Neural progenitor cell (in vitro differentiated cells): ENCODE measurements around the gene CDSN. TPM values are rescaled to one million over a fixed set of nuclear protein-coding genes. Genes with fewer than 3 reads are reported as not detected.

ENCODE experiments used
- DNase-seq: peaks from one replicate; pipeline ENCODE4 v3.0.0-alpha.2; 2016; ENCODE audit warnings: low spot score
- H2AFZ ChIP-seq: fragments of 200-600 bp; sonication (generic); replicated peaks from 2 replicates; pipeline ENCODE4 v1.6.1; 2016; ENCODE audit warnings: antibody characterized with exemption
- H3F3A ChIP-seq: fragments of 200-600 bp; sonication (generic); 2 replicates; pipeline ENCODE4 v1.6.1; 2016; ENCODE audit warnings: antibody characterized with exemption, low read depth
- H3K27ac ChIP-seq: fragments of 200-600 bp; sonication (generic); 2 replicates; pipeline ENCODE4 v1.5.1; 2016; ENCODE audit warnings: mild to moderate bottlenecking
- H3K27me3 ChIP-seq: fragments of 200-600 bp; sonication (generic); 2 replicates; pipeline ENCODE4 v1.6.1; 2016; ENCODE audit warnings: mild to moderate bottlenecking, moderate library complexity
- H3K36me3 ChIP-seq: fragments of 200-600 bp; sonication (generic); 2 replicates; pipeline ENCODE4 v1.5.1; 2016
- H3K4me1 ChIP-seq: fragments of 200-600 bp; sonication (generic); 2 replicates; pipeline ENCODE4 v1.6.1; 2016; ENCODE audit warnings: mixed run types
- H3K4me2 ChIP-seq: fragments of 200-600 bp; sonication (generic); 2 replicates; pipeline ENCODE4 v1.6.1; 2016
- H3K4me3 ChIP-seq: fragments of 200-600 bp; sonication (generic); 2 replicates; pipeline ENCODE4 v1.5.1; 2016
- H3K79me2 ChIP-seq: fragments of 200-600 bp; sonication (generic); 2 replicates; pipeline ENCODE4 v1.6.1; 2016; ENCODE audit warnings: low read depth
- H3K9ac ChIP-seq: fragments of 200-600 bp; sonication (generic); 2 replicates; pipeline ENCODE4 v1.6.1; 2016
- H3K9me3 ChIP-seq: fragments of 200-600 bp; sonication (generic); 2 replicates; pipeline ENCODE4 v1.5.1; 2016; ENCODE audit warnings: low read depth
- H4K20me1 ChIP-seq: fragments of 200-600 bp; sonication (generic); 2 replicates; pipeline ENCODE4 v1.6.1; 2016; ENCODE audit warnings: low read depth
- H3K27ac Mint-ChIP-seq: 3 replicates; pipeline ENCODE4 v1.8.0; 2021; ENCODE audit warnings: mixed read lengths
- H3K27me3 Mint-ChIP-seq: 2 replicates; pipeline ENCODE4 v1.8.0; 2022; ENCODE audit warnings: low read depth, mild to moderate bottlenecking, inconsistent platforms, moderate library complexity, mixed read lengths; ENCODE audit not compliant: insufficient read depth
- H3K36me3 Mint-ChIP-seq: 3 replicates; pipeline ENCODE4 v1.8.0; 2021; ENCODE audit warnings: mixed read lengths
- H3K4me1 Mint-ChIP-seq: 3 replicates; pipeline ENCODE4 v1.8.0; 2021; ENCODE audit warnings: mixed read lengths
- H3K4me3 Mint-ChIP-seq: 3 replicates; pipeline ENCODE4 v1.8.0; 2021; ENCODE audit warnings: mild to moderate bottlenecking, moderate library complexity, mixed read lengths
- H3K9me3 Mint-ChIP-seq: 3 replicates; pipeline ENCODE4 v1.8.0; 2020; ENCODE audit warnings: mixed read lengths
- EZH2 ChIP-seq: fragments of 200-600 bp; sonication (generic); IDR thresholded peaks from 2 replicates; pipeline ENCODE4 v1.6.1; 2017; ENCODE audit warnings: antibody characterized with exemption, mild to moderate bottlenecking, moderate library complexity
- EZH2phosphoT487 ChIP-seq: fragments of 200-600 bp; sonication (generic); IDR thresholded peaks from 2 replicates; pipeline ENCODE4 v1.6.1; 2017; ENCODE audit warnings: antibody characterized with exemption
- total RNA-seq: library from RNA; depleted of rRNA; stranded (reverse); fragments of >200 nt; gene quantifications from 2 replicates; pipeline ENCODE4 v1.2.3, GENCODE V29; 2015; ENCODE audit warnings: low replicate concordance
- TF ChIP-seq, protein P1 (sequence below): fragments of 200-600 bp; sonication (generic); IDR thresholded peaks from 2 replicates; pipeline ENCODE4 v1.5.1; 2017; ENCODE audit warnings: antibody characterized with exemption, mild to moderate bottlenecking

CDSN gene
- total RNA-seq, 1 donor from 2014 or later = not detected

DNA sequence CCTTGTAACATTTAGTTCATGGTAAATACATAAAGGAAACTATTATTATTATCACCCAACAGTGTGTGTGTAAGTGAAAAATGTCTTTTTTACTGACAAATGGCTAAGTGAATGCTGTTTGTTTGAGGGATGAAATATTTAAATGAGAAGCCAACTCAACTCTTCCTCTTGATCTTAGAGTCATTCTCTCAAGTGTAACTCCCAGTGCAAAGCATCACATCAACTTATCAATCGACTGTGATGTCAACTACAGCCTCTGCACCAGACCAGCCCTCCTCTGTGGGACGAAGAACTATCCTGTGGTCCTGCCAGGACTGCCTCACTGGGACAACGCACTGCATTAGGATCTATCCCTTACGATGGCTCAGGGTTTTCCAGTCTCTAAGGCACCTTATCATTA lies 13.2 kb downstream of the CDSN start:
- no peak overlapping the region for H3K27ac Mint-ChIP-seq
- Histone ChIP-seq H3K9ac (no peak overlapping the region), H2AFZ (no peak overlapping the region), H3K4me1 (peaks cover 11% of the 10 kb centered on the region), H4K20me1 (no peaks in the 10 kb centered on the region), H3K4me2 (no peak overlapping the region), H3K4me3 (no peak overlapping the region), H3K27ac (no peak overlapping the region), H3K36me3 (no peaks in the 10 kb centered on the region), H3K79me2 (no peaks in the 10 kb centered on the region), H3K9me3 (no peaks in the 10 kb centered on the region), H3K27me3 (peaks cover 8% of the 10 kb centered on the region), H3F3A (no peaks in the 10 kb centered on the region)
- H3K4me1 Mint-ChIP-seq = peaks cover 6% of the 10 kb centered on the region
- peaks cover 6% of the 10 kb centered on the region for H3K27me3 Mint-ChIP-seq
- TF ChIP-seq EZH2phosphoT487 = no peak
- TF ChIP-seq, protein P1, sequence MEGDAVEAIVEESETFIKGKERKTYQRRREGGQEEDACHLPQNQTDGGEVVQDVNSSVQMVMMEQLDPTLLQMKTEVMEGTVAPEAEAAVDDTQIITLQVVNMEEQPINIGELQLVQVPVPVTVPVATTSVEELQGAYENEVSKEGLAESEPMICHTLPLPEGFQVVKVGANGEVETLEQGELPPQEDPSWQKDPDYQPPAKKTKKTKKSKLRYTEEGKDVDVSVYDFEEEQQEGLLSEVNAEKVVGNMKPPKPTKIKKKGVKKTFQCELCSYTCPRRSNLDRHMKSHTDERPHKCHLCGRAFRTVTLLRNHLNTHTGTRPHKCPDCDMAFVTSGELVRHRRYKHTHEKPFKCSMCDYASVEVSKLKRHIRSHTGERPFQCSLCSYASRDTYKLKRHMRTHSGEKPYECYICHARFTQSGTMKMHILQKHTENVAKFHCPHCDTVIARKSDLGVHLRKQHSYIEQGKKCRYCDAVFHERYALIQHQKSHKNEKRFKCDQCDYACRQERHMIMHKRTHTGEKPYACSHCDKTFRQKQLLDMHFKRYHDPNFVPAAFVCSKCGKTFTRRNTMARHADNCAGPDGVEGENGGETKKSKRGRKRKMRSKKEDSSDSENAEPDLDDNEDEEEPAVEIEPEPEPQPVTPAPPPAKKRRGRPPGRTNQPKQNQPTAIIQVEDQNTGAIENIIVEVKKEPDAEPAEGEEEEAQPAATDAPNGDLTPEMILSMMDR = no peak
- TF ChIP-seq EZH2 = no peak
- peaks cover 2% of the 10 kb centered on the region for H3K9me3 Mint-ChIP-seq
- no peak for DNase-seq
- H3K4me3 Mint-ChIP-seq = no peak overlapping the region
- no peaks in the 10 kb centered on the region for H3K36me3 Mint-ChIP-seq

DNA sequence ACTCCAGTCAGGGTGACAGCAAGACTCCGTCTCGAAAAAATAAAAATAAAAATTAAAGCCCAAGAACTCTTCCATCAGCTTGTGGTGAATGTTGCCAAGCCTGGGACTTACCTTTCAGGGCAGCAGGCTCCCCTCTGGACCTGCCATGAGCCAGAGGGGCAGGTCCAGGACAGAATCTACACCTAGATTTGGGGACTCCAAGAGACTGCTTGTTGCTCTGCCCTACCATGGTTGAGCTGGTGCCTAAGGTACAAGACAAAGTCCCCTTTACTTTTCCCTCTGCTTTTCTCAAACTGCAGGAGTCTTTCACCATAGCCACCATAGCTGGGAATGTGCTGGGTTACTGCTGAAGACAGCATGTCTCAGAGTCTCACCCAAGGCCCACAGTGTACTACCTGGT lies 17.1 kb downstream of the CDSN start:
- DNase-seq = no peak
- no peak overlapping the region for H3K27ac Mint-ChIP-seq
- no peaks in the 10 kb centered on the region for H3K9me3 Mint-ChIP-seq
- no peaks in the 10 kb centered on the region for H3K36me3 Mint-ChIP-seq
- H3K9ac ChIP-seq = no peak overlapping the region
- no peak overlapping the region for H3K27ac ChIP-seq
- TF ChIP-seq, protein P1 = no peak
- TF ChIP-seq EZH2 (no peak), EZH2phosphoT487 (no peak)
- H3K4me3 ChIP-seq = no peak overlapping the region
- H3K27me3 ChIP-seq = no peaks in the 10 kb centered on the region
- no peaks in the 10 kb centered on the region for H3K4me1 Mint-ChIP-seq
- H3F3A ChIP-seq = no peaks in the 10 kb centered on the region
- H3K4me3 Mint-ChIP-seq = no peak overlapping the region
- H4K20me1 ChIP-seq = no peaks in the 10 kb centered on the region
- no peaks in the 10 kb centered on the region for H3K79me2 ChIP-seq
- H3K4me2 ChIP-seq = no peak overlapping the region
- H3K9me3 ChIP-seq = no peaks in the 10 kb centered on the region
- H3K36me3 ChIP-seq = no peaks in the 10 kb centered on the region
- H3K27me3 Mint-ChIP-seq = no peaks in the 10 kb centered on the region
- H2AFZ ChIP-seq = no peak overlapping the region
- no peaks in the 10 kb centered on the region for H3K4me1 ChIP-seq

DNA sequence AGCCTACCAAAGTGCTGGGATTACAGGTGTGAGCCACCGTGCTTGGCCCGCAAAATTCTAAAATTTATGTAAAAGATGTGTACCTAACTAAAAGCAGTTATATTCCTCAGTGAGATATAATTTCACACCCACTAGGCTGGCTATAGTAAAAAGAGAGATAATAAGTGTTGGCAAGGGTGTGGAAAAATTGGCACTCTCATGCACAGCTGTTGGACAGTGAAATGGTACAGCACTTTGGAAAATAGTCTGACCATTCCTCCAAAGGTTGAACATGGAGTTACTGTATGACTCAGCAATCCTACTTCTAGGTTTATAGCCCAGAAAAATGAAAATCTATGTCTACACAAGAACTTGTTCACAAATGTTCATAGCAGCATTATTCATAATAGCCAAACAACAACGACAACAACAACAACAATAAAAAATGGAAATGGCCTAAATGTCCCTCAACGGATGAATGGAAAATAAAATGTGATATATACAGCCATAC lies 21.8 kb downstream of the CDSN start:
- H3K4me1 Mint-ChIP-seq = no peaks in the 10 kb centered on the region
- DNase-seq = no peak
- no peaks in the 10 kb centered on the region for H3K36me3 Mint-ChIP-seq
- H3K4me2 ChIP-seq = no peak overlapping the region
- no peak overlapping the region for H3K27ac ChIP-seq
- no peaks in the 10 kb centered on the region for H3K9me3 ChIP-seq
- no peak overlapping the region for H3K4me3 Mint-ChIP-seq
- H3K9ac ChIP-seq = no peak overlapping the region
- H3K27ac Mint-ChIP-seq = no peak overlapping the region
- no peaks in the 10 kb centered on the region for H4K20me1 ChIP-seq
- H3K27me3 Mint-ChIP-seq = peaks cover 2% of the 10 kb centered on the region
- H3K36me3 ChIP-seq = no peaks in the 10 kb centered on the region
- no peaks in the 10 kb centered on the region for H3K79me2 ChIP-seq
- H3K4me1 ChIP-seq = no peaks in the 10 kb centered on the region
- TF ChIP-seq EZH2phosphoT487 (no peak), EZH2 (no peak)
- TF ChIP-seq, protein P1 = no peak
- H3K9me3 Mint-ChIP-seq = no peaks in the 10 kb centered on the region
- no peak overlapping the region for H3K4me3 ChIP-seq
- no peaks in the 10 kb centered on the region for H3F3A ChIP-seq
- no peak overlapping the region for H2AFZ ChIP-seq
- no peaks in the 10 kb centered on the region for H3K27me3 ChIP-seq
